ENCODE measurements around the gene NFKBIA.
"Not testable (repeated sequence)": the region's sequence is repeated elsewhere in the genome, so short reads cannot be mapped to it uniquely, and the experiment has no call there.

The NFKBIA gene

GRCh38 chr14:35387713-35388579 lies 16.6 kb downstream of the NFKBIA start:
- H3K27ac Mint-ChIP-seq, result no peak overlapping the region
- no peak for ATAC-seq
- H3K4me3 Mint-ChIP-seq, result no peak overlapping the region
- no peak for DNase-seq (ENCODE audit: low spot score in 2 of 2)
- no peaks in the 10 kb centered on the region for H3K36me3 Mint-ChIP-seq
- peaks cover 10% of the 10 kb centered on the region for H3K4me1 Mint-ChIP-seq
- H3K9me3 Mint-ChIP-seq, result no peaks in the 10 kb centered on the region

- Mint-ChIP-seq H3K9me3 (no peaks in the 10 kb centered on the region), H3K36me3 (no peaks in the 10 kb centered on the region), H3K4me3 (no peak overlapping the region), H3K4me1 (peaks cover 10% of the 10 kb centered on the region), H3K27ac (no peak overlapping the region)
- DNase-seq (ENCODE audit: low spot score in 2 of 2) (no peak), ATAC-seq (no peak)
Measured at GRCh38 chr14:35387219-35387618, 17.3 kb downstream of the NFKBIA start.

GRCh38 chr14:35386673-35387125 lies 17.9 kb downstream of the NFKBIA start:
- Mint-ChIP-seq H3K4me3 (no peak overlapping the region), H3K27ac (no peak overlapping the region), H3K36me3 (no peaks in the 10 kb centered on the region), H3K4me1 (peaks cover 10% of the 10 kb centered on the region), H3K9me3 (no peaks in the 10 kb centered on the region)
- DNase-seq (ENCODE audit: low spot score in 2 of 2), result no peak
- no peak for ATAC-seq

DNA sequence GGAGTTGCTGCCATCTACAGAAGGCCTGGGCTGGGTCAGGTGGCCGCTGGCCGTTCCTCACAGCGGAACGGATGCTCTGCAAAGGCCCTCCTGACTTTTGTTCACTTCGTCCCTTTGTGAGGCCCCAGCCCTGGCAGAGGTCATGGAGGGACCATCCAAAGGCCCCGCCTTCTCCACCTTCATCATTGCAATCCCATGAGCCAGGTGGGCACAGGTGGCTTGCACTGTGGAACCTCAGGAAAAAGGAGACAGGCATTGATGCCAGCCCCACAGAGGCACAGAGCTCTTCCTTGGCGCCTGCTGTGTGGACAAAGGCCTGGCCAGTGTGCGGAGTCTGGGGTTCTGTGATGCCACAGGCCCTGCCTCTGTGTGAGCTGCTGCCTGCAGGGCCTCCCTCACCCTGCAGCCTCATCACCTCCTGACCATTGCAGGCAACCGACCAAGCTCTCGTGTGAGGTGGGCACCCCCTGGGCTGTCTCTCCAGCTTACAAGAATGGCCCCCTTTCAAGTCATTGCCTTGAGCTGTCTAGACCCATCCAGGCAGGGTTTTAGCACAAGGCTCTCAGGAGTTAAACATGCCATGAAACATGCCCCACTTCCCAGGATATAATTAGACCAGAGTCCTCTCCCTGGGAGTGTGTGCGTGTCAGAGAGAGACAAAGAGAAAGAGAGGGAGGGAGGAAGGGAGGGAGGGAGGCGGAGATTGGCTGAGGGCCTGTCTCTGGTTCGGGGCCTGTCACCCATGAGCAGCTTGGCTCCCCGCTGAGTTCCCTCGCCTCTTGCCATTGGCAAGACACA lies 19.3 kb downstream of the NFKBIA start:
- DNase-seq (ENCODE audit: low spot score in 2 of 2), result no peak
- no peaks in the 10 kb centered on the region for H3K4me1 Mint-ChIP-seq
- H3K27ac Mint-ChIP-seq, result peak overlapping the region; percentile 29
- no peaks in the 10 kb centered on the region for H3K36me3 Mint-ChIP-seq
- H3K9me3 Mint-ChIP-seq, result no peaks in the 10 kb centered on the region
- H3K4me3 Mint-ChIP-seq, result no peak overlapping the region
- peak; percentile 27 for ATAC-seq

GRCh38 chr14:35384455-35385041 lies 20.0 kb downstream of the NFKBIA start:
- DNase-seq (ENCODE audit: low spot score in 2 of 2) (no peak), ATAC-seq (peak; percentile 11)
- H3K36me3 Mint-ChIP-seq, result no peaks in the 10 kb centered on the region
- H3K27ac Mint-ChIP-seq, result peak overlapping the region; percentile 29
- no peak overlapping the region for H3K4me3 Mint-ChIP-seq
- no peaks in the 10 kb centered on the region for H3K9me3 Mint-ChIP-seq
- H3K4me1 Mint-ChIP-seq, result no peaks in the 10 kb centered on the region

- no peaks in the 10 kb centered on the region for H3K9me3 Mint-ChIP-seq
- H3K4me1 Mint-ChIP-seq, result no peaks in the 10 kb centered on the region
- DNase-seq (ENCODE audit: low spot score in 2 of 2), result no peak
- ATAC-seq, result no peak
- H3K4me3 Mint-ChIP-seq, result no peak overlapping the region
- H3K36me3 Mint-ChIP-seq, result no peaks in the 10 kb centered on the region
- H3K27ac Mint-ChIP-seq, result peak overlapping the region; percentile 38
Measured at GRCh38 chr14:35383569-35384454, 20.7 kb downstream of the NFKBIA start.

- H3K4me3 Mint-ChIP-seq, result no peak overlapping the region
- H3K9me3 Mint-ChIP-seq, result no peaks in the 10 kb centered on the region
- no peak overlapping the region for H3K27ac Mint-ChIP-seq
- DNase-seq (ENCODE audit: low spot score in 2 of 2) (no peak), ATAC-seq (no peak)
- H3K4me1 Mint-ChIP-seq, result no peaks in the 10 kb centered on the region
- no peaks in the 10 kb centered on the region for H3K36me3 Mint-ChIP-seq
Measured at GRCh38 chr14:35380794-35381193, 23.8 kb downstream of the NFKBIA start.

DNA sequence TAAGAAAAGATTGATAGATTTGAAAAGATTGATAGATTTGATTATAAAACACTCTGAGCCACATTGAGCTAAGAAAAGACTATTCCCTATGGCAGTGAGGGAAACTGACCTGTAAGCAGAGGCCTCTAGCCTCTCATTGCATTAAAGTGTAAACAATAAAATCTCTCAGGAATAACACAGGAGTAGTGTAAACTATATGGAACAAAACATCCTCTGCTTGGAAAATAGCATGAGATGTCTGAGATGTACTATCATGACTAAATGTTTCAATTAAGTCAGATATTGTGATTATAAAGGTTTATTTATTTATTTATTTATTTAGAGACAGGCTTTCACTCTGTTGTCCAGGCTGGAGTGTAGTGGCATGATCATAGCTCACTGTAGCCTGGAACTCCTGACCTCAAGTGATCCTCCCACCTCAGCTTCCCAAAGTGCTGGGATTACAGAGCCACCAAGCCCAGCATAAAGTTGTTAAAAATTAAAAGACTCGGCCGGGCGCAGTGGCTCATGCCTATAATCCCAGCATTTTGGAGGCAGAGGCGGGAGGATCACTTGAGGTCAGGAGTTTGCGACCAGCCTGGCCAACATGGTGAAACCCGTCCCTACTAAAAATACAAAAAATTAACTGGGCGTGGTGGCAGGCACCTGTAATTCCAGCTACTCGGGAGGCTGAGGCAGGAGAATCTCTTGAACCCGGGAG lies 25.2 kb downstream of the NFKBIA start:
- not testable (repeated sequence) for H3K36me3 Mint-ChIP-seq; H3K9me3 Mint-ChIP-seq; H3K27ac Mint-ChIP-seq; ATAC-seq; DNase-seq (ENCODE audit: low spot score in 2 of 2); H3K4me1 Mint-ChIP-seq; H3K4me3 Mint-ChIP-seq

DNA sequence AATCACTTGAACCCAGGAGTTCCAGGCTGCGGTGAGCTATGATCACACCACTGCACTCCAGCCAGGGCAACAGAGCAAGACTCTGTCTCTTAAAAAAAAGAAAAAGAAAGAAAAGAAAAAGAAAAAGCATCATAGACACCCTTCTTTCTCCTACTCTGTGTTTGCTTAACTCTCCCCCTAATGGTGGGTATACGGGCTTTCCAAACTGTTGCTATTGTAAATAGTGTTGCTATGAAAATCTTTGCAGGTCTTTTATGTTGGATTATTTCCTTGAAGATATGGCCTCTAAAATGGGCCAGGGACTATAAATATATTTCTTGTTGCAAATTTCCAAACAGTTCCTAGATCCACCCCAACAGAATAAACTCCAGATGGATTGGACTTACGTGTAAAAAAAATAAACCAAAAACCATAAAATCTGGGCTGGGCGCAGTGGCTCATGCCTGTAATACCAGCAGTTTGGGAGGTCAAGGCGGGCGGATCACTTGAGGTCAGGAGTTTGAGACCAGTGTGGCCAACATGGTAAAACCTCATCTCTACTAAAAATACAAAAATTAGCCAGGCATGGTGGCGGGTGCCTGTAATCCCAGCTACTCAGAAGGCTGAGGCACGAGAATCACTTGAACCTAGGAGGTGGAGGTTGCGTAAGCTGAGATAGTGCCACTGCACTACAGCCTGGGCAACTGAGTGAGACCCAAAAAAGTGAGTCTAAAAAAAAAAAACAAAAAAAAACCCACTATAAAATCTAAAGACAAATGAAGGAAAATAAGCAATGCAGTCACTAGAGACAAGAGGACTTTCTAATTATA lies 25.9 kb downstream of the NFKBIA start:
- H3K36me3 Mint-ChIP-seq, result no peaks in the 10 kb centered on the region
- H3K4me1 Mint-ChIP-seq, result no peaks in the 10 kb centered on the region
- no peaks in the 10 kb centered on the region for H3K9me3 Mint-ChIP-seq
- DNase-seq (ENCODE audit: low spot score in 2 of 2), result no peak
- H3K4me3 Mint-ChIP-seq, result no peak overlapping the region
- no peak overlapping the region for H3K27ac Mint-ChIP-seq
- no peak for ATAC-seq

DNA sequence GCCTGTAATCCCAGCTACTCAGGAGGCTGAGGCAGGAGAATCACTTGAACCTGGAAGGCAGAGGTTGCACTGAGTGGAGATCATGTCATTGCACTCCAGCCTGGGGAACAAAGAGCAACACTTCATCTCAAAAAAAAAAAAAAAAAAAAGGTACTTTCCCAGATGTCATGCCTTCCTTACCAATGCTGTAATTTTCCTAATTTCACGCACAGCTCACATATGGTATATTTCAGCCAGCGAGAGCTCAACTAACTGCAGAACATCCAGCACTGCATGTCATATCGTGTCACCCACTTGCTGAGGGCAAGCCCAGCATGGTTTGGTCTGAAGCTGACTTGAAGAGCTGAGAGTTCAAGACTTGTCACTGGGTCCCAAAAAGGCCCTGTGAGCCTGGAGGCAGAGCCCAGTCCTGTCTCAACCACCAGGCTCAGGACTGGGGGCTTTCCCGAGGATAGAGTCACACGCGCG lies 29.0 kb downstream of the NFKBIA start:
- H3K9me3 Mint-ChIP-seq, result peaks cover 3% of the 10 kb centered on the region
- peak; percentile 42 for ATAC-seq

DNA sequence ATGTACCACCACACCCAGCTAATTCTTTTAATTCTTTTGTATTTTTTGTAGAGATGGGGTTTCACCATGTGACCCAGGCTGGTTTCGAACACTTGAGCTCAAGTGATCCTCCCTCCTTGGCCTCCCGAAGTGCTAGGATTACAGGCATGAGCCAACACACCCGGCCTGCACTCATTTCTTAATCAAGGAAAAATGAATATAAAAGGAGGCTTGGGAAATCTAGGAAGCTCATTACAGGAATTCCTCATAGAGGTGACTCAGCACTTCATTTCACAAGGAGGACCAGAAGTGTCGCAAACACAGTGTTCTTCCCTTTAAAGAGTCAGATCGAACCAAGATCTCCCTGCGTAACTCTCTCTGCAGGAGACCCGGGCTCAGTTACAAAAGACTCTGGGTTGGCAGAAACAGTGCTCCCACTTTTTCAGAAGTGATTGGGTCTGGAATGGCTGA lies 30.3 kb downstream of the NFKBIA start:
- peaks cover 3% of the 10 kb centered on the region for H3K9me3 Mint-ChIP-seq
- no peaks in the 10 kb centered on the region for H3K4me1 Mint-ChIP-seq
- H3K27ac Mint-ChIP-seq, result no peak overlapping the region
- DNase-seq (ENCODE audit: low spot score in 2 of 2) (no peak), ATAC-seq (no peak)
- no peak overlapping the region for H3K4me3 Mint-ChIP-seq
- no peaks in the 10 kb centered on the region for H3K36me3 Mint-ChIP-seq

More for the DNA sequence above, 29.0 kb downstream of the NFKBIA start:
- Mint-ChIP-seq H3K4me3 (no peak overlapping the region), H3K36me3 (no peaks in the 10 kb centered on the region), H3K27ac (no peak overlapping the region), H3K4me1 (no peaks in the 10 kb centered on the region)
- no peak for DNase-seq (ENCODE audit: low spot score in 2 of 2)

DNA sequence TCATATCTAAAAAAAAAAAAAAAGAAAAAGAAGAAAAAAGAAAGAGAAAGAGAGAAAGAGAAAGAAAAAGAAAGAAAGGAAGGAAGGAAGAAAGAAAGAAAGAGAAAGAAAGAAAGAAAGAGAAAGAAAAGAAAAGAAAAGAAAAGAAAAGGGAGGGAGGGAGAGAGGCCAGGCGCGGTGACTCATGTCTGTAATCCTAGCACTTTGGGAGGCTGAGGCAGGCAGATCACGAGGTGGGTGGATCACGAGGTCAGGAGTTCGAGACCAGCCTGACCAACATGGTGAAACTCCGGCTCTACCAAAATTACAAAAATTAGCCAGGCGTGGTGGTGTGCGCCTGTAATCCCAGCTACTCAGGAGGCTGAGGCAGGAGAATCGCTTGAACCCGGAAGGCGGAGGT lies 31.3 kb downstream of the NFKBIA start:
- not testable (repeated sequence) for H3K4me1 Mint-ChIP-seq; H3K4me3 Mint-ChIP-seq; H3K27ac Mint-ChIP-seq; H3K9me3 Mint-ChIP-seq; ATAC-seq; H3K36me3 Mint-ChIP-seq; DNase-seq (ENCODE audit: low spot score in 2 of 2)

DNA sequence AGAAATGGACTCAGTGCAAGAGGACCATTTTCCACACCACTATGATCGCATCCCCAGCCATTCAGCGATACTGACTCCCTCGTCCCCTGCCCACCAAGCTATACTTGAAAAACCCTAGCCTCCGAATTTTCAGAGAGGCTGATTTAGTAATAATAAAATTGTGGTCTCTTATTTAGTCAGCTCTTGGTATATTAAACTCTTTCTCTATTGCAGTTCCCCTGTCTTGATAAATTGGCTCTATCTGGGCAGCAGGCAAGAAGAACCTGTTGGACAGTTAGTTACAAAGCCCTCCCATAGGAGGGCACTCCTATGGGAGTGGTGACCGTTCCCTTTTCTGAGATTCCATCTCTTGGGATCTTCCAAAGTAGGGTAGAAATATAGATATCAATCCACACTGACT lies 33.6 kb downstream of the NFKBIA start:
- no peak overlapping the region for H3K27ac Mint-ChIP-seq
- H3K4me1 Mint-ChIP-seq, result peaks cover 28% of the 10 kb centered on the region
- ATAC-seq, result no peak
- peaks cover under 1% of the 10 kb centered on the region for H3K36me3 Mint-ChIP-seq
- peaks cover 3% of the 10 kb centered on the region for H3K9me3 Mint-ChIP-seq
- H3K4me3 Mint-ChIP-seq, result no peak overlapping the region
- DNase-seq (ENCODE audit: low spot score in 2 of 2), result no peak

Data from stimulated activated effector memory CD8-positive, alpha-beta T cell treated with anti-CD3 and anti-CD28 coated beads, Interleukin-12 subunit alpha, Interleukin-12 subunit beta, amount 100 ng/mL, for 72 hours (primary cell).